OCI-LY7 (cell line): Measurements from ENCODE around the gene KCNC1. TPM values are rescaled to one million over a fixed set of nuclear protein-coding genes. Genes with fewer than 3 reads are reported as not detected.
A peak's percentile ranks its signal among the peaks of the same experiment; 100 is the strongest.

Source experiments
- Bru-seq: library from RNA; stranded (reverse); fragments of 400-500 nt; gene quantifications from one replicate; lab custom pipeline; 2021; lab: Mats Ljungman, UMichigan
- BruChase-seq, 2 experiments: library from RNA; stranded (reverse); fragments of 400-500 nt; gene quantifications; one replicate each; lab custom pipeline; 2021; lab: Mats Ljungman, UMichigan
- BruUV-seq: library from RNA; stranded (reverse); fragments of 400-500 nt; replicated peaks from 2 replicates; lab custom pipeline; 2021; lab: Mats Ljungman, UMichigan
- CTCF ChIA-PET: fragments of 300-600 bp; sonication (Branson Sonifier 250); formaldehyde crosslinking; loops from one replicate; lab custom pipeline; 2022; ENCODE audit warnings: antibody characterized with exemption; ENCODE audit not compliant: unreplicated experiment; lab: Charles Lee
- POLR2A ChIA-PET: fragments of 300-600 bp; sonication (Branson Sonifier 250); formaldehyde crosslinking; loops from one replicate; lab custom pipeline; 2022; ENCODE audit warnings: antibody characterized with exemption; lab: Charles Lee
- DNase-seq: peaks from one replicate; pipeline ENCODE4 v3.0.0-alpha.2; 2015; ENCODE audit warnings: low spot score
- H2AFZ ChIP-seq: fragments of 200-600 bp; sonication (generic), shearing (Covaris generic); 2 replicates; pipeline ENCODE4 v1.6.1; 2014; ENCODE audit warnings: mild to moderate bottlenecking, antibody characterized with exemption, low read length, moderate library complexity
- H3K27ac ChIP-seq: fragments of 200-600 bp; sonication (generic); 2 replicates; pipeline ENCODE4 v1.5.1; 2014; ENCODE audit warnings: mixed run types, low read depth, mild to moderate bottlenecking, moderate library complexity, low read length, inconsistent platforms; ENCODE audit not compliant: poor library complexity, severe bottlenecking
- H3K36me3 ChIP-seq: fragments of 200-600 bp; sonication (generic); 2 replicates; pipeline ENCODE4 v1.6.1; 2014; ENCODE audit warnings: mild to moderate bottlenecking, antibody characterized with exemption, low read length, moderate library complexity, mixed read lengths; ENCODE audit not compliant: insufficient read depth
- H3K4me1 ChIP-seq: fragments of 200-600 bp; sonication (generic); 2 replicates; pipeline ENCODE4 v1.5.1; 2014; ENCODE audit warnings: mild to moderate bottlenecking, low read length; ENCODE audit not compliant: insufficient read depth, poor library complexity, severe bottlenecking
- H3K4me2 ChIP-seq: fragments of 200-600 bp; sonication (generic); 2 replicates; pipeline ENCODE4 v1.6.1; 2014; ENCODE audit warnings: mild to moderate bottlenecking, low read length
- H3K4me3 ChIP-seq: fragments of 200-600 bp; sonication (generic); 2 replicates; pipeline ENCODE4 v1.5.1; 2014; ENCODE audit warnings: mild to moderate bottlenecking, low read depth, low read length; ENCODE audit not compliant: poor library complexity, severe bottlenecking
- H3K79me2 ChIP-seq: fragments of 200-600 bp; sonication (generic); 2 replicates; pipeline ENCODE4 v1.6.1; 2016; ENCODE audit warnings: low read depth, mild to moderate bottlenecking, low read length, moderate library complexity, mixed read lengths; ENCODE audit not compliant: insufficient read depth
- H3K9me2 ChIP-seq: fragments of 200-600 bp; sonication (generic); 2 replicates; pipeline ENCODE4 v1.6.1; 2016; ENCODE audit warnings: mild to moderate bottlenecking, low read length, mixed read lengths; ENCODE audit not compliant: insufficient read depth
- H3K9me3 ChIP-seq: fragments of 200-600 bp; sonication (generic); 2 replicates; pipeline ENCODE4 v1.6.1; 2014; ENCODE audit warnings: mild to moderate bottlenecking, mixed run types, low read length, mixed read lengths
- H4K20me1 ChIP-seq: fragments of 200-600 bp; sonication (generic); 2 replicates; pipeline ENCODE4 v1.6.1; 2014; ENCODE audit warnings: mild to moderate bottlenecking, antibody characterized with exemption, low read length, moderate library complexity, mixed read lengths; ENCODE audit not compliant: insufficient read depth
- EZH2phosphoT487 ChIP-seq: fragments of 200-600 bp; sonication (generic); IDR thresholded peaks from 2 replicates; pipeline ENCODE4 v1.6.1; 2018; ENCODE audit warnings: low read depth, borderline replicate concordance, mild to moderate bottlenecking, mixed run types, antibody characterized with exemption, low read length, moderate library complexity, mixed read lengths
- intact Hi-C: fragments of 100-400 bp; cut with micrococcal nuclease; formaldehyde crosslinking; loops from one replicate; pipeline ENCODE4 v1.10.0; 2022; ENCODE audit not compliant: unreplicated experiment
- long read RNA-seq: library from polyadenylated mRNA; stranded (forward); transcript quantifications from one replicate; pipeline ENCODE4 v2.0.0, GENCODE V29; 2022
- total RNA-seq, 2 experiments: library from RNA; depleted of rRNA in 1 of 2; stranded (reverse); fragments of >200 nt in 1 of 2; shearing (Covaris generic) in 1 of 2; gene quantifications; 2 replicates each; pipeline ENCODE4 v1.2.3, GENCODE V29; 2014 to 2022
- TF ChIP-seq, protein P1 (sequence below): fragments of 200-600 bp; sonication (generic); conservative IDR thresholded peaks from 2 replicates; pipeline ENCODE4 v1.5.1; 2014; ENCODE audit warnings: mild to moderate bottlenecking, antibody characterized with exemption, low read length, moderate library complexity, mixed read lengths

The KCNC1 gene
- total RNA-seq (2014; rRNA removed; shearing (Covaris generic)) (not detected in 2 replicates), total RNA-seq (2022) (not detected in 2 replicates), Bru-seq, nascent RNA (not detected), BruChase-seq, experiment 1, labeled RNA remaining after a 6-hour chase (not detected), BruChase-seq, experiment 2, labeled RNA remaining after a 2-hour chase (not detected)
- long read RNA-seq, partial matches to known transcripts, result 0 of 10 reads
- long read RNA-seq, other reads (novel, unspliced or antisense), result 10 of 10 reads

DNA sequence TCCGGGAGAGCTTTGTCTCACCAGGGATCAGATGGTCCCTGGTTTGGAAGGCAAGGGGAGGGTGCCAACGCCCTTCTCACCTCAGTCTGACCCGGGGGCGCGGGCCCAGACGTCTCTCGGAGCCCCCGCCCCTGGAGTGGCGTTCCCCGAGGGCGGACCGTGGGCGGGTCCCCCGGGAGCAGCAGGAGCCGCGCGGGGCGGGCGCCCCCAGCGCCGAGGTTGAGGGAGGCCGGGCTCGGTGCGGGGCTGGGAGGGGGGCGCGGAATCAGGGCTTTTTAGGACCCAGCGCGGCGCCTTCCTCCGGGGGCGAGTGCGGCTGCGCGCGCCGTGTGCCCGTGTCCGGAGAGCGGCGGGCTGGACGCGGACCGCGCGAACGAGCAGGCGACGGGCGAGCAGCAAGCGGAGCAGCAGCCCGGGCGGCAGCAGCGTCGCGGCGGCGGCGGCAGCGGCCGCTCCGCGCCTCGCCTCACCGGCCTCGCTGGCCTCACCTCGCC lies at the start of gene KCNC1:
KCNC1 (plus strand) TSS at position 364 of the 494 bp plus-strand sequence. CDS start 1,222 bp downstream, outside the sequence.
- DNase-seq, result no peak
- Histone ChIP-seq H3K4me2 (peak within 1 kb of the TSS; percentile 17; the same call in 1 of the 2 replicates), H3K9me2 (no peaks in the 10 kb centered on the region), H3K9me3 (no peaks in the 10 kb centered on the region), H2AFZ (no peak within 1 kb of the TSS), H3K27ac (no peak within 1 kb of the TSS), H3K4me3 (no peak within 1 kb of the TSS), H3K36me3 (no peaks in the 10 kb centered on the region), H4K20me1 (no peaks in the 10 kb centered on the region), H3K79me2 (no peaks in the 10 kb centered on the region), H3K4me1 (no peaks in the 10 kb centered on the region)
- POLR2A ChIA-PET, result no interaction called here
- intact Hi-C loops, result no loop called here
- CTCF ChIA-PET, result no interaction called here
- BruUV-seq, result no TSS peak
- TF ChIP-seq, protein P1, sequence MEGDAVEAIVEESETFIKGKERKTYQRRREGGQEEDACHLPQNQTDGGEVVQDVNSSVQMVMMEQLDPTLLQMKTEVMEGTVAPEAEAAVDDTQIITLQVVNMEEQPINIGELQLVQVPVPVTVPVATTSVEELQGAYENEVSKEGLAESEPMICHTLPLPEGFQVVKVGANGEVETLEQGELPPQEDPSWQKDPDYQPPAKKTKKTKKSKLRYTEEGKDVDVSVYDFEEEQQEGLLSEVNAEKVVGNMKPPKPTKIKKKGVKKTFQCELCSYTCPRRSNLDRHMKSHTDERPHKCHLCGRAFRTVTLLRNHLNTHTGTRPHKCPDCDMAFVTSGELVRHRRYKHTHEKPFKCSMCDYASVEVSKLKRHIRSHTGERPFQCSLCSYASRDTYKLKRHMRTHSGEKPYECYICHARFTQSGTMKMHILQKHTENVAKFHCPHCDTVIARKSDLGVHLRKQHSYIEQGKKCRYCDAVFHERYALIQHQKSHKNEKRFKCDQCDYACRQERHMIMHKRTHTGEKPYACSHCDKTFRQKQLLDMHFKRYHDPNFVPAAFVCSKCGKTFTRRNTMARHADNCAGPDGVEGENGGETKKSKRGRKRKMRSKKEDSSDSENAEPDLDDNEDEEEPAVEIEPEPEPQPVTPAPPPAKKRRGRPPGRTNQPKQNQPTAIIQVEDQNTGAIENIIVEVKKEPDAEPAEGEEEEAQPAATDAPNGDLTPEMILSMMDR, result no peak
- TF ChIP-seq EZH2phosphoT487, result no peak

- no peaks in the 10 kb centered on the region for H3K9me2 ChIP-seq
- H3K9me3 ChIP-seq, result no peaks in the 10 kb centered on the region
- no peaks in the 10 kb centered on the region for H3K4me1 ChIP-seq
- intact Hi-C loops, result no loop called here
- no peak overlapping the region for H3K4me3 ChIP-seq
- no peak for DNase-seq
- H3K79me2 ChIP-seq, result no peaks in the 10 kb centered on the region
- H3K27ac ChIP-seq, result no peak overlapping the region
- ChIA-PET CTCF (no interaction called here), POLR2A (no interaction called here)
- no peaks in the 10 kb centered on the region for H4K20me1 ChIP-seq
- H2AFZ ChIP-seq, result no peak overlapping the region
- BruUV-seq, result no TSS peak
- no peaks in the 10 kb centered on the region for H3K36me3 ChIP-seq
- no peak overlapping the region for H3K4me2 ChIP-seq
- TF ChIP-seq, protein P1, result no peak
- no peak for TF ChIP-seq EZH2phosphoT487
Observed at GRCh38 chr11:17686231-17686980, 48.2 kb upstream of the KCNC1 start.
